HFFc6 (cell line): ENCODE data around the gene KDM5B. TPM values are rescaled to one million over a fixed set of nuclear protein-coding genes. Genes with fewer than 3 reads are reported as not detected.

Experiments
- DNase-seq: peaks from one replicate; pipeline ENCODE4 v3.0.0-alpha.2; 2018
- H3K27ac Mint-ChIP-seq: 2 replicates; pipeline ENCODE4 v1.8.0; 2020; ENCODE audit warnings: mild to moderate bottlenecking, mixed read lengths
- H3K27me3 Mint-ChIP-seq: 2 replicates; pipeline ENCODE4 v1.8.0; 2021; ENCODE audit warnings: mild to moderate bottlenecking, moderate library complexity, mixed read lengths; ENCODE audit not compliant: insufficient read depth
- H3K36me3 Mint-ChIP-seq: 2 replicates; pipeline ENCODE4 v1.8.0; 2021; ENCODE audit warnings: low read depth, mixed read lengths
- H3K4me1 Mint-ChIP-seq: 2 replicates; pipeline ENCODE4 v1.8.0; 2020; ENCODE audit warnings: low read depth, mixed read lengths
- H3K4me3 Mint-ChIP-seq: 2 replicates; pipeline ENCODE4 v1.8.0; 2020; ENCODE audit warnings: mild to moderate bottlenecking, moderate library complexity, mixed read lengths
- H3K9me3 Mint-ChIP-seq: 2 replicates; pipeline ENCODE4 v1.8.0; 2020; ENCODE audit warnings: mild to moderate bottlenecking, mixed read lengths
- long read RNA-seq: library from polyadenylated mRNA; unstranded; transcript quantifications from one replicate; pipeline ENCODE4 v2.0.0, GENCODE V29; 2019
- total RNA-seq, 6 experiments: library from RNA; stranded (reverse); fragmentation: NEBNext Ultra II Directional; extraction: Animal tissue kit (Norgen Biotek cat#: 25700); gene quantifications; 2 replicates in 1 of 6; 3 replicates in 5 of 6; pipeline ENCODE4 v1.2.3, GENCODE V29; 2021
- TF ChIP-seq, protein P1 (sequence below): fragments of 200-600 bp; sonication (generic); IDR thresholded peaks from 2 replicates; pipeline ENCODE4 v1.5.0; 2021; ENCODE audit warnings: antibody characterized with exemption, mild to moderate bottlenecking

The KDM5B gene
- total RNA-seq = 10 to 100 TPM; 48.1 to 65.5 (median 53.5) TPM
- long read RNA-seq, full-length matches to known transcripts = 13 of 43 reads
- long read RNA-seq, partial matches to known transcripts = 24 of 43 reads
- long read RNA-seq, other reads (novel, unspliced or antisense) = 6 of 43 reads

DNA sequence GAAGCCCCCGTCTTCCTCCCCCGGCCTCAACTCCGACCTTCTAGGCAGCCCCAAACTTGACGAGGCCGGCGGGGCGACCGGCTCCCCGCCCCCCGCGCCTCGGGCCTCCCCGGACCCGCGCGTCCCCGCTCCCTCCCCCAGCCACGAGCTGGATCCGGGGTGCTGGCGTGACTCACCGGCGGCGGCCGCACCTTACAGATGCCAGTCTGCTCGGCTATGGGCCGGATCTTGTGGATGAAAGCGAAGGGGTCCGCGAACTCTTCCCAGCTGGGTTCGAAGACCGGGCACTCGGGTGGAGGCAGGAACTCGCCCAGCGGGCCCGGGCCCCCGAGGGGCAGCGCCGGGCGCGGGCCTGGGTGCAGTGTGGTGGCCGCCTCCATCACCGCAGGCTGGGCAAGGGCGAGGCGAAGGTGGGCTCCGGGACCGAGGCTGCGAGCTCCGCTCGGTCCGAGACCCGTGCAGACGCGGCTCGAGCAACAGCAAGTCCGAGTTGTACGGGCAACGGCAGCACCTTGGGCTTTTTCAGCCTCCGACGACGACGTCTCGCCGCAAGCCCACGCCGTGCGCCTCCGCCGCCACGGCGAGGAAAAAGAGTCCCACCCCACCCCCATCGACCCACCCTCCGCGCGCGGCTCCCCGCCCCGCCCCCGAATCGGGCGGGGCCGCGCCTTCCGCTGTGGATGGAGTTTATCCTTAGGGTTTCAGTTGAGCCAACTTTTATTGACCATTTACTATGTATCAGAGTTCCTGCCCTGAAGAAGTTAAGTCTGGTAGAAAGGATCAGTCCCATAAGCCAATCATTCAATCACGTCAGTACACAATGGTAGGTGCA, at the start of gene KDM5B:
Gene KDM5B, minus strand, starts transcription at position 496 of the 832 bp plus-strand sequence. Its CDS starts 116 bp downstream, at position 380.
- peak; percentile 62 for DNase-seq
- H3K4me1 Mint-ChIP-seq = peaks cover 71% of the 10 kb centered on the region

DNA sequence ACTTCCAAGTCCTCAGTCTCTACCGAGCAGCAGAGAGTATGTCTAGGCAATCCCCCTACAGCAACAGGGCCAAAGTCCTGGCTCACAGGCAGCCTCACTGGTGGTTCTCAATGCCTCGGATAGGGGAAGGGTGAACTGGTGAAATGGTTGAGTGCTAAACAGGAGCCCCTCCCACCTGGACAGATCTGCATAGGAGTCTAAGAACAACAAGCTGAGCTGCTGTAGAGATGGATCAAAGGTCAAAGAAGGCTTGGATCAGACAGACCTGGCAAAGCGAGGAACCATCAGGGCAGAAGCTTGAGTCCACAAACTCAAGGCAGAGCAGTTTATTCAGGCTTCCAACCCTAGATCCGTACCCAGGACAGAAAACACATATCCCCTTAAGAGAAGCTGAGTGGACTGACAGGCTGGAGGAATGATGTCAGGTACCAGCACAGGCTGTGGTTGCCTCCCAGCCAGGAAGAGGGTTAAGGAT, 49.0 kb upstream of the KDM5B start:
- Mint-ChIP-seq H3K27me3 (peaks cover 5% of the 10 kb centered on the region), H3K4me3 (no peak overlapping the region)
- DNase-seq = no peak

More for the DNA sequence above, at the start of gene KDM5B:
- H3K27me3 Mint-ChIP-seq = peaks cover 5% of the 10 kb centered on the region
- peak within 1 kb of the TSS; percentile 90 for H3K4me3 Mint-ChIP-seq
- TF ChIP-seq, protein P1, sequence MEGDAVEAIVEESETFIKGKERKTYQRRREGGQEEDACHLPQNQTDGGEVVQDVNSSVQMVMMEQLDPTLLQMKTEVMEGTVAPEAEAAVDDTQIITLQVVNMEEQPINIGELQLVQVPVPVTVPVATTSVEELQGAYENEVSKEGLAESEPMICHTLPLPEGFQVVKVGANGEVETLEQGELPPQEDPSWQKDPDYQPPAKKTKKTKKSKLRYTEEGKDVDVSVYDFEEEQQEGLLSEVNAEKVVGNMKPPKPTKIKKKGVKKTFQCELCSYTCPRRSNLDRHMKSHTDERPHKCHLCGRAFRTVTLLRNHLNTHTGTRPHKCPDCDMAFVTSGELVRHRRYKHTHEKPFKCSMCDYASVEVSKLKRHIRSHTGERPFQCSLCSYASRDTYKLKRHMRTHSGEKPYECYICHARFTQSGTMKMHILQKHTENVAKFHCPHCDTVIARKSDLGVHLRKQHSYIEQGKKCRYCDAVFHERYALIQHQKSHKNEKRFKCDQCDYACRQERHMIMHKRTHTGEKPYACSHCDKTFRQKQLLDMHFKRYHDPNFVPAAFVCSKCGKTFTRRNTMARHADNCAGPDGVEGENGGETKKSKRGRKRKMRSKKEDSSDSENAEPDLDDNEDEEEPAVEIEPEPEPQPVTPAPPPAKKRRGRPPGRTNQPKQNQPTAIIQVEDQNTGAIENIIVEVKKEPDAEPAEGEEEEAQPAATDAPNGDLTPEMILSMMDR = no peak
- peak within 1 kb of the TSS; percentile 80 for H3K27ac Mint-ChIP-seq
- H3K36me3 Mint-ChIP-seq = no peaks in the 10 kb centered on the region
- H3K9me3 Mint-ChIP-seq = no peaks in the 10 kb centered on the region

DNA sequence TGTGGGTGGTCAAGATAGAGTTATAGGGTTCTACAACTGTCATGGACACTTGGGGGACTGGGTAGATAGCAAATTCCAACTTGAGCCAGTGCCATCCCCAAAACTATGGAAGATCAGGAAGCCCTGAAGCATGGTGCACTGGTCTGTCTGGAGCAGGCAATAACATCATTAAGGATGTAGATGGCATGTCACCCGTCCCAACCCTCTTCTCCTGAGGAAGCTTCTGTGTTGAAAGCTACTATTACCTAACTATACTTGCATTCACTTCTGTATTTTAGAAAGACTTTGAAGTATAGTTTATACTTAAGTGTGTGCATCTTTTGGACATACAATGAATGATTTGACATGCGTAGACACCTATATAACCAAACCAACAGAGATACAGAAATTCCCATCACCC, 47.8 kb upstream of the KDM5B start:
- Mint-ChIP-seq H3K4me1 (no peaks in the 10 kb centered on the region), H3K4me3 (no peak overlapping the region), H3K9me3 (no peaks in the 10 kb centered on the region), H3K27ac (no peak overlapping the region), H3K27me3 (peaks cover 5% of the 10 kb centered on the region), H3K36me3 (no peaks in the 10 kb centered on the region)
- TF ChIP-seq, protein P1 = no peak
- DNase-seq = no peak

More for the DNA sequence above, 49.0 kb upstream of the KDM5B start:
- H3K4me1 Mint-ChIP-seq = peaks cover 7% of the 10 kb centered on the region
- no peaks in the 10 kb centered on the region for H3K36me3 Mint-ChIP-seq
- H3K27ac Mint-ChIP-seq = no peak overlapping the region
- TF ChIP-seq, protein P1 = no peak
- H3K9me3 Mint-ChIP-seq = no peaks in the 10 kb centered on the region

DNA sequence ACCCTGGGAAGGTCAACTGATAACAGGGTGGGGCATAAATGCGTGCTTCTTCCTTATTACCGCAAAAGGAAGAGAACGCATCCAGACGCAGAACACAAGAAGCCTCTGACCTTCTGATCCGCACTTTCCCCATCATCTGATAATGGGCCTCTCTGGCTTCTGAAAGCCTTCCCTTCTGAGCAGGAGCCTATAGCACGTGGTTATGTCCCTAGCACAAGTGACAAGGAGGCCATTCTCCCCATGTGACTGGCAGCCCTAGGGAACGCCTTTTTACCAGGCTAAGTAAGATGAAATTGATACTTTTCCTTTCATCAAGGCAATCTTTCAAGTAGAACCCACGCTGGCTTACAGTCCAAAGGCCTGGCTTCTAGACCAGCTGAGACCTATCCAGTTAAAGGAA, 46.6 kb upstream of the KDM5B start:
- H3K27me3 Mint-ChIP-seq = peaks cover 5% of the 10 kb centered on the region
- DNase-seq = no peak
- H3K9me3 Mint-ChIP-seq = no peaks in the 10 kb centered on the region
- H3K27ac Mint-ChIP-seq = no peak overlapping the region
- no peaks in the 10 kb centered on the region for H3K4me1 Mint-ChIP-seq
- TF ChIP-seq, protein P1 = no peak
- no peak overlapping the region for H3K4me3 Mint-ChIP-seq
- H3K36me3 Mint-ChIP-seq = no peaks in the 10 kb centered on the region

DNA sequence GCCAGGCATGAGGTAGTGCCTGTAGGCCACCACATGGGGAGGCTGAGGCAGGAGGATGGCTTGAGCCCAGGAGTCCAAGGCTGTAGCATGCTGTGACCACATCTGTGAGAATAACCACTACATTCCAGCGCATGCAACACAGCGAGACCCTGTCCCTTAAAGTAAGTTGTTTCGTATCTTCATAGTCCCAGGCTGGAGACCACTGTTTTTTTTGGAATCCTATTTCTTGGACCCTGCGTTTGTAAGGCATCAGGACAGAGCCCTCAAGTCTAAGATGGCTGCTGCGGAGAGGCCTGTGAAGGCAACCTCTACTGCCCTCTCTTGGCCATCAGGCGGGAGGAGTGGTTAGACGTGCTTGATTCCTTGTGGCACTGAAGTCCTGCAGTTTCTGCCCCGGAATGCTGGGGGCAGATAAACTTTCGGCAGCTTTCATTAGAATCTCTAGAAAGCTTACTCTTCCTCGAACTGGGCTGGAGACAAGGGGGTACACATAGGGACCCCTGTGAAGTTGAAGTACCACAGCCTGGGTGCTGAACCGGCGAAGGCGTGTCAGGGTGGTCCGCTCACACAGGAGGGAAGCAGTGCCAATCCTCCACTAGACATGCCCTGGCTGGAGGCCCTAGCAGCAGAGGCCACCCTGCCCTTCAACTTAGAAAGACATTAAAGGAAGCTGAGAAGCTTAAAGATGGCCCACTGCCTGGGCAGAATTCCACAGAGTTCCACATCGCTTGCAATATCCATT, 44.1 kb upstream of the KDM5B start:
- no peaks in the 10 kb centered on the region for H3K36me3 Mint-ChIP-seq
- no peak overlapping the region for H3K27ac Mint-ChIP-seq
- no peaks in the 10 kb centered on the region for H3K9me3 Mint-ChIP-seq
- H3K4me3 Mint-ChIP-seq = no peak overlapping the region
- TF ChIP-seq, protein P1 = peak; percentile 73
- peaks cover 5% of the 10 kb centered on the region for H3K27me3 Mint-ChIP-seq
- no peaks in the 10 kb centered on the region for H3K4me1 Mint-ChIP-seq
- DNase-seq = peak; percentile 52
